Measurements from ENCODE around the gene NOX3. TPM values are rescaled to one million over a fixed set of nuclear protein-coding genes. Genes with fewer than 3 reads are reported as not detected.

The NOX3 gene
- total and polyA plus RNA-seq, 2 experiments from 2014 or later = not detected

DNA sequence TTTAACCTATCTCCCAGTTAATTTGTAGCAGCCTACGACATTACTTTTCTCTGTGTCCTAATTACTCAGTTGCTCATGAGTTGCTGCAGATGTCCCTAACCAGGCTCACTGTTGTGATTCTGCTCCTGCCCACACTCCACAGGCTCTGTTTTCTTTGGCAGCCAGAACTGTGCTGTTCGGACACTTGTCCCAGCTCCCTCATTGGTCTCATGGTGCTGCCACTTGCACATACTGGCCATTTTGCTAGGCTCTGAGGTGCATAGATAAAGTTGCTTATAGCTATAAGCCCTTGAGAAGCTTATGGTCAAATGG lies 55.0 kb downstream of the NOX3 start:
- DNase-seq (ENCODE audit: low spot score) = no peak

More for the DNA sequence above, 55.0 kb downstream of the NOX3 start:
- Histone ChIP-seq H3K27ac (ENCODE audit: low read depth) (no peak overlapping the region), H3K79me2 (replicated peaks; ENCODE audit: insufficient read depth) (no peaks in the 10 kb centered on the region), H4K20me1 (replicated peaks; ENCODE audit: insufficient read depth) (no peaks in the 10 kb centered on the region), H3K9me2 (ENCODE audit: insufficient read depth) (no peaks in the 10 kb centered on the region; the same call in 1 of the 2 replicates), H2AFZ (0 out of 2 replicates have a peak overlapping the region, but pooled peaks have one; percentile 28), H3K36me3 (ENCODE audit: insufficient read depth) (no peaks in the 10 kb centered on the region), H3K4me3 (no peak overlapping the region), H3K4me2 (no peak overlapping the region), H3K27me3 (ENCODE audit: insufficient read depth) (no peaks in the 10 kb centered on the region), H3K4me1 (ENCODE audit: insufficient read depth) (no peaks in the 10 kb centered on the region), H3F3A (replicated peaks; ENCODE audit: low read depth) (no peaks in the 10 kb centered on the region)
- no peak for ATAC-seq
- H3K36me3 Mint-ChIP-seq (ENCODE audit: low read depth) = no peaks in the 10 kb centered on the region
- H3K4me3 Mint-ChIP-seq = no peak overlapping the region
- no peak overlapping the region for H3K27ac Mint-ChIP-seq
- TF ChIP-seq POLR2AphosphoS5 (IDR thresholded peaks at IDR 0.05; ENCODE audit: low read depth) (no peak), CREB1 (CRISPR knock-in tag; IDR thresholded peaks at IDR 0.05; ENCODE audit: low read depth) (no peak), ZNF114 (CRISPR knock-in tag; IDR thresholded peaks at IDR 0.05) (no peak), EZH2phosphoT487 (IDR thresholded peaks at IDR 0.05; ENCODE audit: unreplicated experiment) (no peak), STAT1 (IDR thresholded peaks at IDR 0.05; ENCODE audit: unreplicated experiment) (no peak), CTCF (conservative IDR thresholded peaks at IDR 0.05; ENCODE audit: low read depth in 2 of 2) (no peak), EZH2 (IDR thresholded peaks at IDR 0.05; ENCODE audit: low read depth, unreplicated experiment) (no peak), ZNF331 (CRISPR knock-in tag; IDR thresholded peaks at IDR 0.05; ENCODE audit: low read depth) (no peak), NANOG (IDR thresholded peaks at IDR 0.05; ENCODE audit: borderline replicate concordance) (no peak), JUNB (IDR thresholded peaks at IDR 0.05; ENCODE audit: unreplicated experiment) (no peak)
- TF ChIP-seq, protein P1, sequence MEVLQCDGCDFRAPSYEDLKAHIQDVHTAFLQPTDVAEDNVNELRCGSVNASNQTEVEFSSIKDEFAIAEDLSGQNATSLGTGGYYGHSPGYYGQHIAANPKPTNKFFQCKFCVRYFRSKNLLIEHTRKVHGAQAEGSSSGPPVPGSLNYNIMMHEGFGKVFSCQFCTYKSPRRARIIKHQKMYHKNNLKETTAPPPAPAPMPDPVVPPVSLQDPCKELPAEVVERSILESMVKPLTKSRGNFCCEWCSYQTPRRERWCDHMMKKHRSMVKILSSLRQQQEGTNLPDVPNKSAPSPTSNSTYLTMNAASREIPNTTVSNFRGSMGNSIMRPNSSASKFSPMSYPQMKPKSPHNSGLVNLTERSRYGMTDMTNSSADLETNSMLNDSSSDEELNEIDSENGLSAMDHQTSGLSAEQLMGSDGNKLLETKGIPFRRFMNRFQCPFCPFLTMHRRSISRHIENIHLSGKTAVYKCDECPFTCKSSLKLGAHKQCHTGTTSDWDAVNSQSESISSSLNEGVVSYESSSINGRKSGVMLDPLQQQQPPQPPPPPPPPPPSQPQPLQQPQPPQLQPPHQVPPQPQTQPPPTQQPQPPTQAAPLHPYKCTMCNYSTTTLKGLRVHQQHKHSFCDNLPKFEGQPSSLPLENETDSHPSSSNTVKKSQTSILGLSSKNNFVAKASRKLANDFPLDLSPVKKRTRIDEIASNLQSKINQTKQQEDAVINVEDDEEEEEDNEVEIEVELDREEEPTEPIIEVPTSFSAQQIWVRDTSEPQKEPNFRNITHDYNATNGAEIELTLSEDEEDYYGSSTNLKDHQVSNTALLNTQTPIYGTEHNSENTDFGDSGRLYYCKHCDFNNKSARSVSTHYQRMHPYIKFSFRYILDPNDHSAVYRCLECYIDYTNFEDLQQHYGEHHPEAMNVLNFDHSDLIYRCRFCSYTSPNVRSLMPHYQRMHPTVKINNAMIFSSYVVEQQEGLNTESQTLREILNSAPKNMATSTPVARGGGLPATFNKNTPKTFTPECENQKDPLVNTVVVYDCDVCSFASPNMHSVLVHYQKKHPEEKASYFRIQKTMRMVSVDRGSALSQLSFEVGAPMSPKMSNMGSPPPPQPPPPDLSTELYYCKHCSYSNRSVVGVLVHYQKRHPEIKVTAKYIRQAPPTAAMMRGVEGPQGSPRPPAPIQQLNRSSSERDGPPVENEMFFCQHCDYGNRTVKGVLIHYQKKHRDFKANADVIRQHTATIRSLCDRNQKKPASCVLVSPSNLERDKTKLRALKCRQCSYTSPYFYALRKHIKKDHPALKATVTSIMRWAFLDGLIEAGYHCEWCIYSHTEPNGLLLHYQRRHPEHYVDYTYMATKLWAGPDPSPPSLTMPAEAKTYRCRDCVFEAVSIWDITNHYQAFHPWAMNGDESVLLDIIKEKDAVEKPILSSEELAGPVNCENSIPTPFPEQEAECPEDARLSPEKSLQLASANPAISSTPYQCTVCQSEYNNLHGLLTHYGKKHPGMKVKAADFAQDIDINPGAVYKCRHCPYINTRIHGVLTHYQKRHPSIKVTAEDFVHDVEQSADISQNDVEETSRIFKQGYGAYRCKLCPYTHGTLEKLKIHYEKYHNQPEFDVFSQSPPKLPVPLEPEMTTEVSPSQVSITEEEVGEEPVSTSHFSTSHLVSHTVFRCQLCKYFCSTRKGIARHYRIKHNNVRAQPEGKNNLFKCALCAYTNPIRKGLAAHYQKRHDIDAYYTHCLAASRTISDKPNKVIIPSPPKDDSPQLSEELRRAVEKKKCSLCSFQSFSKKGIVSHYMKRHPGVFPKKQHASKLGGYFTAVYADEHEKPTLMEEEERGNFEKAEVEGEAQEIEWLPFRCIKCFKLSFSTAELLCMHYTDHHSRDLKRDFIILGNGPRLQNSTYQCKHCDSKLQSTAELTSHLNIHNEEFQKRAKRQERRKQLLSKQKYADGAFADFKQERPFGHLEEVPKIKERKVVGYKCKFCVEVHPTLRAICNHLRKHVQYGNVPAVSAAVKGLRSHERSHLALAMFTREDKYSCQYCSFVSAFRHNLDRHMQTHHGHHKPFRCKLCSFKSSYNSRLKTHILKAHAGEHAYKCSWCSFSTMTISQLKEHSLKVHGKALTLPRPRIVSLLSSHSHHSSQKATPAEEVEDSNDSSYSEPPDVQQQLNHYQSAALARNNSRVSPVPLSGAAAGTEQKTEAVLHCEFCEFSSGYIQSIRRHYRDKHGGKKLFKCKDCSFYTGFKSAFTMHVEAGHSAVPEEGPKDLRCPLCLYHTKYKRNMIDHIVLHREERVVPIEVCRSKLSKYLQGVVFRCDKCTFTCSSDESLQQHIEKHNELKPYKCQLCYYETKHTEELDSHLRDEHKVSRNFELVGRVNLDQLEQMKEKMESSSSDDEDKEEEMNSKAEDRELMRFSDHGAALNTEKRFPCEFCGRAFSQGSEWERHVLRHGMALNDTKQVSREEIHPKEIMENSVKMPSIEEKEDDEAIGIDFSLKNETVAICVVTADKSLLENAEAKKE (CRISPR knock-in tag; IDR thresholded peaks at IDR 0.05) = no peak
- TF ChIP-seq, protein P2, sequence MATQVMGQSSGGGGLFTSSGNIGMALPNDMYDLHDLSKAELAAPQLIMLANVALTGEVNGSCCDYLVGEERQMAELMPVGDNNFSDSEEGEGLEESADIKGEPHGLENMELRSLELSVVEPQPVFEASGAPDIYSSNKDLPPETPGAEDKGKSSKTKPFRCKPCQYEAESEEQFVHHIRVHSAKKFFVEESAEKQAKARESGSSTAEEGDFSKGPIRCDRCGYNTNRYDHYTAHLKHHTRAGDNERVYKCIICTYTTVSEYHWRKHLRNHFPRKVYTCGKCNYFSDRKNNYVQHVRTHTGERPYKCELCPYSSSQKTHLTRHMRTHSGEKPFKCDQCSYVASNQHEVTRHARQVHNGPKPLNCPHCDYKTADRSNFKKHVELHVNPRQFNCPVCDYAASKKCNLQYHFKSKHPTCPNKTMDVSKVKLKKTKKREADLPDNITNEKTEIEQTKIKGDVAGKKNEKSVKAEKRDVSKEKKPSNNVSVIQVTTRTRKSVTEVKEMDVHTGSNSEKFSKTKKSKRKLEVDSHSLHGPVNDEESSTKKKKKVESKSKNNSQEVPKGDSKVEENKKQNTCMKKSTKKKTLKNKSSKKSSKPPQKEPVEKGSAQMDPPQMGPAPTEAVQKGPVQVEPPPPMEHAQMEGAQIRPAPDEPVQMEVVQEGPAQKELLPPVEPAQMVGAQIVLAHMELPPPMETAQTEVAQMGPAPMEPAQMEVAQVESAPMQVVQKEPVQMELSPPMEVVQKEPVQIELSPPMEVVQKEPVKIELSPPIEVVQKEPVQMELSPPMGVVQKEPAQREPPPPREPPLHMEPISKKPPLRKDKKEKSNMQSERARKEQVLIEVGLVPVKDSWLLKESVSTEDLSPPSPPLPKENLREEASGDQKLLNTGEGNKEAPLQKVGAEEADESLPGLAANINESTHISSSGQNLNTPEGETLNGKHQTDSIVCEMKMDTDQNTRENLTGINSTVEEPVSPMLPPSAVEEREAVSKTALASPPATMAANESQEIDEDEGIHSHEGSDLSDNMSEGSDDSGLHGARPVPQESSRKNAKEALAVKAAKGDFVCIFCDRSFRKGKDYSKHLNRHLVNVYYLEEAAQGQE (IDR thresholded peaks at IDR 0.05; ENCODE audit: unreplicated experiment) = no peak
- TF ChIP-seq, protein P3, sequence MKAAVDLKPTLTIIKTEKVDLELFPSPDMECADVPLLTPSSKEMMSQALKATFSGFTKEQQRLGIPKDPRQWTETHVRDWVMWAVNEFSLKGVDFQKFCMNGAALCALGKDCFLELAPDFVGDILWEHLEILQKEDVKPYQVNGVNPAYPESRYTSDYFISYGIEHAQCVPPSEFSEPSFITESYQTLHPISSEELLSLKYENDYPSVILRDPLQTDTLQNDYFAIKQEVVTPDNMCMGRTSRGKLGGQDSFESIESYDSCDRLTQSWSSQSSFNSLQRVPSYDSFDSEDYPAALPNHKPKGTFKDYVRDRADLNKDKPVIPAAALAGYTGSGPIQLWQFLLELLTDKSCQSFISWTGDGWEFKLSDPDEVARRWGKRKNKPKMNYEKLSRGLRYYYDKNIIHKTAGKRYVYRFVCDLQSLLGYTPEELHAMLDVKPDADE (IDR thresholded peaks at IDR 0.05) = no peak
- no peaks in the 10 kb centered on the region for H3K4me1 Mint-ChIP-seq
- H3K9me3 Mint-ChIP-seq = no peaks in the 10 kb centered on the region
- H3K27me3 Mint-ChIP-seq (ENCODE audit: insufficient read depth, low read depth, poor library complexity) = peaks cover 2% of the 10 kb centered on the region
